Measurements from ENCODE around the gene GOLGA3.

GRCh38 chr12:132736378-132736777 lies 92.3 kb downstream of the GOLGA3 start:
- TF ChIP-seq CTCF (IDR thresholded peaks at IDR 0.05) (no peak), POLR2A (IDR thresholded peaks at IDR 0.05) (no peak)
